Caco-2 (cell line): ENCODE results near the gene POLR3G. TPM values are rescaled to one million over a fixed set of nuclear protein-coding genes. Genes with fewer than 3 reads are reported as not detected.

Experiments
- BruUV-seq: library from RNA; stranded (reverse); fragments of 400-500 nt; replicated peaks from 2 replicates; lab custom pipeline; 2021; lab: Mats Ljungman, UMichigan
- CTCF ChIA-PET: fragments of 300-600 bp; sonication (Branson Sonifier 250); formaldehyde crosslinking; loops from one replicate; lab custom pipeline; 2022; ENCODE audit warnings: antibody characterized with exemption; lab: Charles Lee
- POLR2A ChIA-PET: fragments of 300-600 bp; sonication (Branson Sonifier 250); formaldehyde crosslinking; loops from one replicate; lab custom pipeline; 2022; ENCODE audit warnings: antibody characterized with exemption; lab: Charles Lee
- DNase-seq, 2 experiments: peaks; one replicate each; pipeline versions ENCODE4 v3.0.0 to v3.0.0-alpha.2; 2020 to 2022
- H3K27me3 ChIP-seq: replicated peaks from 2 replicates; pipeline ENCODE4 v1.6.0; 2011; ENCODE audit warnings: low read length; ENCODE audit not compliant: control insufficient read depth, insufficient read depth
- H3K36me3 ChIP-seq: 2 replicates; pipeline ENCODE4 v1.5.1; 2011; ENCODE audit warnings: low read length; ENCODE audit not compliant: control insufficient read depth, insufficient read depth
- H3K4me1 ChIP-seq: fragments of 250-450 bp; sonication (Bioruptor Pico); 2 replicates; pipeline ENCODE4 v1.5.1; 2020; ENCODE audit warnings: mild to moderate bottlenecking
- H3K4me3 ChIP-seq: 2 replicates; pipeline ENCODE4 v1.5.1; 2011; ENCODE audit warnings: low read depth, mild to moderate bottlenecking, control low read depth, low read length
- H3K9me3 ChIP-seq: fragments of 250-450 bp; sonication (Bioruptor Pico); 2 replicates; pipeline ENCODE4 v1.5.1; 2020; ENCODE audit warnings: mild to moderate bottlenecking, moderate library complexity
- H3K27ac Mint-ChIP-seq: one replicate; pipeline ENCODE4 v1.8.0; 2022; ENCODE audit warnings: mixed read lengths; ENCODE audit not compliant: unreplicated experiment
- H3K27me3 Mint-ChIP-seq: one replicate; pipeline ENCODE4 v1.8.0; 2022; ENCODE audit warnings: mixed read lengths; ENCODE audit not compliant: insufficient read depth, unreplicated experiment
- H3K36me3 Mint-ChIP-seq: one replicate; pipeline ENCODE4 v1.8.0; 2022; ENCODE audit warnings: mild to moderate bottlenecking, mixed read lengths; ENCODE audit not compliant: insufficient read depth, unreplicated experiment
- H3K4me1 Mint-ChIP-seq: one replicate; pipeline ENCODE4 v1.8.0; 2022; ENCODE audit warnings: low read depth, mixed read lengths; ENCODE audit not compliant: unreplicated experiment
- H3K4me3 Mint-ChIP-seq: one replicate; pipeline ENCODE4 v1.8.0; 2022; ENCODE audit warnings: mild to moderate bottlenecking, moderate library complexity, mixed read lengths; ENCODE audit not compliant: unreplicated experiment
- H3K9me3 Mint-ChIP-seq: one replicate; pipeline ENCODE4 v1.8.0; 2022; ENCODE audit warnings: mixed read lengths; ENCODE audit not compliant: unreplicated experiment
- CTCF ChIP-seq, 2 experiments: fragments of 200-600 bp in 1 of 2; IDR thresholded peaks; 1 replicate in 1 of 2; 2 replicates in 1 of 2; pipeline versions ENCODE4 v1.5.1 to v1.8.0; 2011 to 2022; ENCODE audit warnings: antibody characterized with exemption in 1 of 2, control low read depth in 1 of 2, inconsistent platforms in 1 of 2, low read depth in 1 of 2, low read length in 1 of 2, mild to moderate bottlenecking in 1 of 2, moderate library complexity in 1 of 2; ENCODE audit not compliant: insufficient read depth in 1 of 2, severe bottlenecking in 1 of 2, unreplicated experiment in 1 of 2
- intact Hi-C: fragments of 100-400 bp; cut with micrococcal nuclease; formaldehyde crosslinking; loops from one replicate; pipeline ENCODE4 v1.10.0; 2022; ENCODE audit not compliant: unreplicated experiment
- total RNA-seq: library from RNA; stranded (reverse); gene quantifications from 2 replicates; pipeline ENCODE4 v1.2.3, GENCODE V29; 2022

POLR3G gene
- total RNA-seq, 1 experiment from 2014 or later = 5.4 TPM

- DNase-seq = no peak
- H3K9me3 ChIP-seq = no peaks in the 10 kb centered on the region
- Mint-ChIP-seq H3K4me1 (peaks cover 6% of the 10 kb centered on the region), H3K27me3 (no peaks in the 10 kb centered on the region), H3K36me3 (no peaks in the 10 kb centered on the region), H3K4me3 (no peak overlapping the region), H3K27ac (no peak overlapping the region), H3K9me3 (no peaks in the 10 kb centered on the region)
- H3K27me3 ChIP-seq = no peaks in the 10 kb centered on the region
- 0 out of 2 replicates have a peak, but pooled peaks cover 6% of the 10 kb centered on the region for H3K4me1 ChIP-seq
- no peaks in the 10 kb centered on the region for H3K36me3 ChIP-seq
- H3K4me3 ChIP-seq = no peak overlapping the region
- ChIA-PET CTCF (no interaction called here), POLR2A (no interaction called here)
- BruUV-seq = no TSS peak
- TF ChIP-seq CTCF (IDR thresholded peaks at IDR 0.05; ENCODE audit: insufficient read depth in 1 of 2, low read depth in 1 of 2, low read length in 1 of 2, severe bottlenecking in 1 of 2, unreplicated experiment in 1 of 2) = no peak
- intact Hi-C loops = no loop called here
These were observed 6.0 kb downstream of the POLR3G start for GRCh38 chr5:90480699-90481098.

DNA sequence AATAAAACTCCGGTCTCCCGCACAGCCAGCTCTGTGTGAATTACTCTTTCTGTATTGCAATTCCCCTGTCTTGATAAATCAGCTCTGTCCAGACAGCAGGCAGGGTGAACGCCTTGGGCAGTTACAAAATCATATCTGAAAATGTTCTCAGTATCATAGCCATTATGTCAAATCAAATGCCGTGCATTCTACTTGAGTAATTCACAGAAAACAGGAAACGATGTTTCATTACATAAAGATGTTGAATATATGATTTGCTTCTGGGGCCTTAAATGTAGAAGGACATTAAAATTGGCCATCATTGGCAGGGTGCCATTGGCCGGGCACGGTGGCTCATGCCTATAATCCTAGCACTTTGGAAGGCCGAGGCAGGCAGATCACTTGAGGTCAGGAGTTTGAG lies 8.5 kb downstream of the POLR3G start:
- 0 out of 2 replicates have a peak, but pooled peaks cover 6% of the 10 kb centered on the region for H3K4me1 ChIP-seq
- ChIA-PET POLR2A (no interaction called here), CTCF (no interaction called here)
- Mint-ChIP-seq H3K4me1 (peaks cover 6% of the 10 kb centered on the region), H3K27me3 (no peaks in the 10 kb centered on the region), H3K4me3 (no peak overlapping the region), H3K36me3 (no peaks in the 10 kb centered on the region), H3K9me3 (no peaks in the 10 kb centered on the region), H3K27ac (no peak overlapping the region)
- H3K36me3 ChIP-seq = no peaks in the 10 kb centered on the region
- DNase-seq = no peak
- H3K9me3 ChIP-seq = no peaks in the 10 kb centered on the region
- H3K27me3 ChIP-seq = no peaks in the 10 kb centered on the region
- no peak for TF ChIP-seq CTCF (IDR thresholded peaks at IDR 0.05; ENCODE audit: insufficient read depth in 1 of 2, low read depth in 1 of 2, low read length in 1 of 2, severe bottlenecking in 1 of 2, unreplicated experiment in 1 of 2)
- H3K4me3 ChIP-seq = no peak overlapping the region
- intact Hi-C loops = no loop called here
- BruUV-seq = no TSS peak

DNA sequence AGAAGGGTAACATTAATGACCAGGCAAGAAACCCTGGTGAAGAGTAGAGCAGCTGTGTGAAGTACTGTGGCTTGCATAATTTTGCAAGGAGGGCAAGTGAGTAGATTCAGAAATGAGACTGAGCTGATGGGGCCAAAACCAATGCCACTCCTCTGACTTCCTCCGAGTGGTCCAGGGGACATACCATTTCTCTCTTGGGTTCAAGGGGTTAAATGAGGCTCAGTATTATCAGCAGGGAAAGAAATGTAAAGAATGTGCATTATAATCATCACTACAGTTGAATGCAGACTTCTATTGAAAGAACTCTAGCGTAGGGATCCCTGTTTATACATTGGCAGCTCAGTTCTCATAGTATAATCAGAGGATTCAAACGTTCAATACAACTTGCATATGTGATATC lies 9.9 kb downstream of the POLR3G start:
- no TSS peak for BruUV-seq
- H3K36me3 Mint-ChIP-seq = no peaks in the 10 kb centered on the region
- H3K9me3 Mint-ChIP-seq = no peaks in the 10 kb centered on the region
- intact Hi-C loops = no loop called here
- Histone ChIP-seq H3K27me3 (no peaks in the 10 kb centered on the region), H3K36me3 (no peaks in the 10 kb centered on the region), H3K4me1 (0 out of 2 replicates have a peak, but pooled peaks cover 6% of the 10 kb centered on the region), H3K4me3 (no peak overlapping the region), H3K9me3 (no peaks in the 10 kb centered on the region)
- TF ChIP-seq CTCF (IDR thresholded peaks at IDR 0.05; ENCODE audit: insufficient read depth in 1 of 2, low read depth in 1 of 2, low read length in 1 of 2, severe bottlenecking in 1 of 2, unreplicated experiment in 1 of 2) = no peak
- H3K4me1 Mint-ChIP-seq = peaks cover 6% of the 10 kb centered on the region
- ChIA-PET CTCF (no interaction called here), POLR2A (no interaction called here)
- DNase-seq = no peak
- H3K27ac Mint-ChIP-seq = no peak overlapping the region
- no peaks in the 10 kb centered on the region for H3K27me3 Mint-ChIP-seq
- H3K4me3 Mint-ChIP-seq = no peak overlapping the region
